ENCODE results near the gene HSPA1A.
"Not testable (repeated sequence)": the region's sequence is repeated elsewhere in the genome, so short reads cannot be mapped to it uniquely, and the experiment has no call there.

HSPA1A gene

GRCh38 chr6:31799781-31800180 is 15.6 kb upstream of the HSPA1A start:
- DNase-seq (ENCODE audit: low read depth): no peak
- H3K4me3 ChIP-seq (replicated peaks; ENCODE audit: low read depth, low read length): no peak overlapping the region
- no peak for TF ChIP-seq CTCF (IDR thresholded peaks at IDR 0.05; ENCODE audit: low read length, missing control alignments)

GRCh38 chr6:31801031-31801927 is 14.1 kb upstream of the HSPA1A start:
- not testable (repeated sequence) for DNase-seq (ENCODE audit: low read depth)

GRCh38 chr6:31805939-31806469 is 9.3 kb upstream of the HSPA1A start:
- no peak for TF ChIP-seq CTCF (IDR thresholded peaks at IDR 0.05; ENCODE audit: low read length, missing control alignments)
- no peak for DNase-seq (ENCODE audit: low read depth)
- peak overlapping the region; percentile 77 for H3K4me3 ChIP-seq (replicated peaks; ENCODE audit: low read depth, low read length)

More at GRCh38 chr6:31801031-31801927, 14.1 kb upstream of the HSPA1A start:
- H3K4me3 ChIP-seq (replicated peaks; ENCODE audit: low read depth, low read length): not testable (repeated sequence)

- no peak for TF ChIP-seq CTCF (IDR thresholded peaks at IDR 0.05; ENCODE audit: low read length, missing control alignments)
- DNase-seq (ENCODE audit: low read depth): peak; percentile 98
- H3K4me3 ChIP-seq (replicated peaks; ENCODE audit: low read depth, low read length): peak within 1 kb of the TSS; percentile 77
Measured at GRCh38 chr6:31806470-31807272, 8.7 kb upstream of the HSPA1A start, which contains the start of gene LSM2. LSM2 (minus strand) TSS chr6:31806966; CDS start chr6:31806757, 209 bp downstream.

GRCh38 chr6:31808599-31808998 is 6.7 kb upstream of the HSPA1A start:
- not testable (repeated sequence) for H3K4me3 ChIP-seq (replicated peaks; ENCODE audit: low read depth, low read length); DNase-seq (ENCODE audit: low read depth)

- DNase-seq (ENCODE audit: low read depth): no peak
Measured at GRCh38 chr6:31811645-31812044, 3.7 kb upstream of the HSPA1A start.

GRCh38 chr6:31813465-31813849 is 1.9 kb upstream of the HSPA1A start:
- H3K4me3 ChIP-seq (replicated peaks; ENCODE audit: low read depth, low read length): no peak overlapping the region
- no peak for TF ChIP-seq CTCF (IDR thresholded peaks at IDR 0.05; ENCODE audit: low read length, missing control alignments)
- DNase-seq (ENCODE audit: low read depth): no peak

More at GRCh38 chr6:31811645-31812044, 3.7 kb upstream of the HSPA1A start:
- H3K4me3 ChIP-seq (replicated peaks; ENCODE audit: low read depth, low read length): no peak overlapping the region
- no peak for TF ChIP-seq CTCF (IDR thresholded peaks at IDR 0.05; ENCODE audit: low read length, missing control alignments)
